Glutamatergic neuron (in vitro differentiated cells): ENCODE measurements around the gene KIAA1671. TPM values are rescaled to one million over a fixed set of nuclear protein-coding genes. Genes with fewer than 3 reads are reported as not detected.

ENCODE experiments used
- DNase-seq: peaks from one replicate; pipeline ENCODE4 v3.0.0; 2022
- H3K27ac Mint-ChIP-seq: one replicate; pipeline ENCODE4 v1.8.0; 2020; ENCODE audit warnings: mild to moderate bottlenecking, mixed read lengths, inconsistent platforms; ENCODE audit not compliant: unreplicated experiment
- H3K27me3 Mint-ChIP-seq: one replicate; pipeline ENCODE4 v1.8.0; 2020; ENCODE audit warnings: mild to moderate bottlenecking, moderate library complexity, mixed read lengths, inconsistent platforms; ENCODE audit not compliant: unreplicated experiment
- H3K36me3 Mint-ChIP-seq: one replicate; pipeline ENCODE4 v1.8.0; 2020; ENCODE audit warnings: mild to moderate bottlenecking, mixed read lengths, inconsistent platforms; ENCODE audit not compliant: unreplicated experiment
- H3K4me1 Mint-ChIP-seq: one replicate; pipeline ENCODE4 v1.8.0; 2020; ENCODE audit warnings: mild to moderate bottlenecking, low read depth, mixed read lengths, inconsistent platforms; ENCODE audit not compliant: unreplicated experiment
- H3K4me3 Mint-ChIP-seq: one replicate; pipeline ENCODE4 v1.8.0; 2020; ENCODE audit warnings: mild to moderate bottlenecking, mixed read lengths, inconsistent platforms; ENCODE audit not compliant: unreplicated experiment
- H3K9me3 Mint-ChIP-seq: one replicate; pipeline ENCODE4 v1.8.0; 2020; ENCODE audit warnings: mild to moderate bottlenecking, moderate library complexity, mixed read lengths, inconsistent platforms; ENCODE audit not compliant: unreplicated experiment
- total RNA-seq: library from RNA; stranded (reverse); fragmentation: NEBNext Ultra II Directional; extraction: Animal tissue kit (Norgen Biotek cat#: 25700); gene quantifications from one replicate; pipeline ENCODE4 v1.2.1, GENCODE V29; 2021; ENCODE audit not compliant: unreplicated experiment
- TF ChIP-seq, protein P1 (sequence below): fragments of 200-600 bp; sonication (generic); IDR thresholded peaks from one replicate; pipeline ENCODE4 v1.5.0; 2021; ENCODE audit not compliant: partially characterized antibody, unreplicated experiment

KIAA1671 gene
- total RNA-seq, 1 donor from 2014 or later, result 15.3 TPM

DNA sequence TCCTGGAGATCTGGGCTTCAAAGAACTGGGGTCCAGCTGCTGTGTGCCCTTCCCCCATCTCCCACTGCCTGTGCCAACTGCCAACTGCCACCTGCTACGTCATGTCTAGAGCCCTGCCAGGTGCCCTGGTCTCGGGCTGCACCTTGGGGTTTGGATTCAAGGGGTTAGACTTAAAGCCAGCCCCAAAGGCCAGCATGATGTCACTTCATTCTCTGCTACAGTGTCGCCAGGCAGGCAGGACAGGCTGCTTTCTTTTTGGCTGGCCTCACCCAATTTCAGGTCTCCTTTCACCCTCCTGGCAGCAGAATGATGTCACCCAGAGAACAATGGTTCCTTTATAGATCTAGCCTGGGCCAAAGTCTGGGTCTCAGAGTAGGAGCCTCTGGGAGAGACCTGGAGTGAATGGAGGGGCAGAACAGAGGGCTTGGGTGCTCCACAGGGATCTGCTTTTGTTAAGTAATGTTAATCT is 167.6 kb downstream of the KIAA1671 start:
- H3K4me3 Mint-ChIP-seq, result no peak overlapping the region
- H3K4me1 Mint-ChIP-seq, result peaks cover 20% of the 10 kb centered on the region

DNA sequence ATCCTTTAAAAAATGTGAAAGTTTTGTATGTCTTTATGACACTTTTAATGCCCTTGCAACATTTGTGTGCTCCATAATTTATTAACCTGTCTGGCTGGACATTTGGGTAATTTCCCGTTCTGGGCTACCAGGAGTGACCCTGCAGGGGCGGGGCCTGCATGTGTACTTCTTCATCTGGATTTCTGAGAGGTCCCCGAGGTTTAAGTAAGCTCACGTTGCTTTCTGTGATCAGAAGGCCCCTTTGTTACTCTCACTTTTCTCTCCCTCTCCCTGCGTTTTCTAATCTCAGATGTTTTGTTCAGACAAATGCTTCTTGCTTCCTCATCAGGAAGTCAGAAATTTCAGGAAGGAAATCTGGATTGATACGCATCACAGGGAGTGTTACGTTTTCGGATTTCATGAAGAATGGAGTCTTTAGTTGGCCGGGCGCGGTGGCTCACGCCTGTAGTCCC is 168.3 kb downstream of the KIAA1671 start:
- peaks cover 1% of the 10 kb centered on the region for H3K27me3 Mint-ChIP-seq
- peaks cover 5% of the 10 kb centered on the region for H3K36me3 Mint-ChIP-seq
- H3K4me3 Mint-ChIP-seq, result no peak overlapping the region
- peaks cover 16% of the 10 kb centered on the region for H3K4me1 Mint-ChIP-seq
- H3K27ac Mint-ChIP-seq, result peak overlapping the region; percentile 15
- H3K9me3 Mint-ChIP-seq, result peaks cover 5% of the 10 kb centered on the region
- DNase-seq, result no peak
- TF ChIP-seq, protein P1, sequence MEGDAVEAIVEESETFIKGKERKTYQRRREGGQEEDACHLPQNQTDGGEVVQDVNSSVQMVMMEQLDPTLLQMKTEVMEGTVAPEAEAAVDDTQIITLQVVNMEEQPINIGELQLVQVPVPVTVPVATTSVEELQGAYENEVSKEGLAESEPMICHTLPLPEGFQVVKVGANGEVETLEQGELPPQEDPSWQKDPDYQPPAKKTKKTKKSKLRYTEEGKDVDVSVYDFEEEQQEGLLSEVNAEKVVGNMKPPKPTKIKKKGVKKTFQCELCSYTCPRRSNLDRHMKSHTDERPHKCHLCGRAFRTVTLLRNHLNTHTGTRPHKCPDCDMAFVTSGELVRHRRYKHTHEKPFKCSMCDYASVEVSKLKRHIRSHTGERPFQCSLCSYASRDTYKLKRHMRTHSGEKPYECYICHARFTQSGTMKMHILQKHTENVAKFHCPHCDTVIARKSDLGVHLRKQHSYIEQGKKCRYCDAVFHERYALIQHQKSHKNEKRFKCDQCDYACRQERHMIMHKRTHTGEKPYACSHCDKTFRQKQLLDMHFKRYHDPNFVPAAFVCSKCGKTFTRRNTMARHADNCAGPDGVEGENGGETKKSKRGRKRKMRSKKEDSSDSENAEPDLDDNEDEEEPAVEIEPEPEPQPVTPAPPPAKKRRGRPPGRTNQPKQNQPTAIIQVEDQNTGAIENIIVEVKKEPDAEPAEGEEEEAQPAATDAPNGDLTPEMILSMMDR, result no peak

More for the DNA sequence above, 167.6 kb downstream of the KIAA1671 start:
- H3K36me3 Mint-ChIP-seq, result peaks cover 5% of the 10 kb centered on the region
- DNase-seq, result no peak
- peaks cover 3% of the 10 kb centered on the region for H3K27me3 Mint-ChIP-seq
- TF ChIP-seq, protein P1, result no peak
- peaks cover 5% of the 10 kb centered on the region for H3K9me3 Mint-ChIP-seq
- H3K27ac Mint-ChIP-seq, result no peak overlapping the region

DNA sequence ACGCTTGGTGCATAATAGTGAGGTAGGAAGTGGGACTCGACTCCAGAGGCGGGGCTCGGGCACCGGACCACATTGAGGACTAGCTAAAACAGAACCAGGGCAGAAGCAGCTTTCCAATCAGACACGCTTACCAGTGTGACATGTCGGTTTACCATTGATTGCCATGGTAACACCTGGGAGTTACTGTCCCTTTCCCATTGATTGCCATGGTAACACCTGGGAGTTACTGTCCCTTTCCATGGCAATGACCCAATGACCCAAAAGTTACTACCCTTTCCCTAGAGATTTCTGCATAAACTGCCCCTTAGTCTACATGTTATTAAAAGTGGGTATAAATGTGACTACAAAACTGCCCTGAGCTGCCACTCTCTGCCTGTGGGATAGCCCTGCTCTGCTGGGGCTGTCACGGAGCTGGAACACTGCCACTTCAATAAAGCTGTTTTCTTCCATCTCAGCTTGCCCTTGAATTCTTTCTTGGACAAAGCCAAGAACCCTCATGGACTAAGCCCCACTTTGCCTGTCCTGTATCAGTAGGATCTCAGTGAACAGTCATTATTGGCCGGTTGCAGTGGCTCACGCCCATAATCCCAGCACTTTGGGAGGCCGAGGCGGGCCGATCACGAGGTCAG is 169.7 kb downstream of the KIAA1671 start:
- no peak overlapping the region for H3K27ac Mint-ChIP-seq
- no peak overlapping the region for H3K4me3 Mint-ChIP-seq
- peaks cover 5% of the 10 kb centered on the region for H3K9me3 Mint-ChIP-seq
- TF ChIP-seq, protein P1, result no peak
- peaks cover 1% of the 10 kb centered on the region for H3K27me3 Mint-ChIP-seq
- peaks cover 14% of the 10 kb centered on the region for H3K4me1 Mint-ChIP-seq
- DNase-seq, result no peak
- H3K36me3 Mint-ChIP-seq, result peaks cover 5% of the 10 kb centered on the region

DNA sequence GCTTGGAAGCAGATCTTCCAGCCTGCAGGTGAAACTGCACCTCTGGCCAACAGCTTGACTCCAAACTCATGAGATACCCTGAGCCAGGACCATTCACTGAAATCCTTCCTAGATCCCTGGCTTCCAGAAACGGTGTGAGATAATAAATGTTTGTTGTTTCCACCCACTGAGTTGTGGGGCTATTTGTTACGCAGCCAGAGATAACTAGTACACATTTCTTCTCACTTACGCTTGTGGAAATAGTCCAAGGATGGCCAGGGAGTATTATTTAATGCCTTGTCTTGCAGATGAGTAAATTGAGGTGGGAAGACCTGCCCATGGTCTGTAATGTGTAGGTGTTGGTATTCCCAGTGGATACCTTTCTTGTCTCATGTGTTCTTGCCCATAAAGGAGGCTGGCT is 171.2 kb downstream of the KIAA1671 start:
- peaks cover 5% of the 10 kb centered on the region for H3K36me3 Mint-ChIP-seq
- no peak overlapping the region for H3K4me3 Mint-ChIP-seq
- H3K27me3 Mint-ChIP-seq, result peaks cover 1% of the 10 kb centered on the region
- no peak for DNase-seq
- peaks cover 12% of the 10 kb centered on the region for H3K4me1 Mint-ChIP-seq
- no peak overlapping the region for H3K27ac Mint-ChIP-seq
- peaks cover 5% of the 10 kb centered on the region for H3K9me3 Mint-ChIP-seq
- TF ChIP-seq, protein P1, result no peak

DNA sequence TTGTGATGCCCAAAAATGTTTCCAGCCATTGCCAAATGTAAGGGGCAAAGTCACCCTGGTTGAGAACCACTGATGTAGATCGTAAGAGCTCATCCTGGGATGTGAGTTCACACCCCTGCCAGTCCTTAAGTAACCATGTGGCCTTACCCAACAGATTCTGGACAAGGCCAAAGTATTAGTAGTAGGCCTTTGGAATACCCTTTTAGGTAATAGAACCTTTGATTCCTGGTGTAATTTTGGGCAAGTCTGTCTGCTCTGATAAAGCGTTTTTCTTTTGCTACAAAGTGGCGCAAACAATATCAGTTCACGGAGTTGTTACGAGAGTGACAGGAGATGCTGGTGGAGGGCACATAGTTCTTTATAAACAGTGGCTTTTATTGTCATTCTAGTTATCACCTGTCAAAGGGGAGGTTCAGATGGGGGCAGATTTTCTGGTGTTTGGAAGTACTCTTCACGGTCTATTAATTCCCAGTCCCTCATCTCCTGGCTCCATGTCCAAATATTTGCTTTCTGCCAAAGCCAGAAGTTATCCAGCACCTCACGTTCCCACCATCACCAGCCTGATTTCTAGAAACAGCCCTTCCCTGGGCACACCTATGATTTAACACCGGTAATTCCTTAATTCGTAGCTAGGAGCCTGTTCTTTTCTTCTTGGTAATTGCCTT is 173.3 kb downstream of the KIAA1671 start:
- TF ChIP-seq, protein P1, result no peak
- DNase-seq, result no peak
- Mint-ChIP-seq H3K27ac (no peak overlapping the region), H3K27me3 (peaks cover 1% of the 10 kb centered on the region), H3K9me3 (peaks cover 2% of the 10 kb centered on the region), H3K4me1 (peaks cover 4% of the 10 kb centered on the region), H3K36me3 (peaks cover 5% of the 10 kb centered on the region), H3K4me3 (no peak overlapping the region)
